ENCODE results near the gene ABLIM2. TPM values are rescaled to one million over a fixed set of nuclear protein-coding genes. Genes with fewer than 3 reads are reported as not detected.

The ABLIM2 gene
- total RNA-seq, 2 experiments from 2014 or later: 0.58 to 0.64 TPM

- Mint-ChIP-seq H3K27me3 (peaks cover 7% of the 10 kb centered on the region), H3K4me3 (no peak overlapping the region), H3K4me1 (peaks cover 3% of the 10 kb centered on the region), H3K9me3 (ENCODE audit: low read depth) (peaks cover 5% of the 10 kb centered on the region), H3K36me3 (ENCODE audit: low read depth) (no peaks in the 10 kb centered on the region), H3K27ac (no peak overlapping the region)
- no peak for DNase-seq
- ChIA-PET CTCF (no interaction called here), POLR2A (no interaction called here)
- intact Hi-C loops (cut with DNase I, micrococcal nuclease): no loop called here
- ATAC-seq: no peak
Measured at GRCh38 chr4:8171266-8171665, 12.7 kb upstream of the ABLIM2 start.

- CTCF ChIA-PET: no interaction called here
- H3K4me1 Mint-ChIP-seq: peaks cover 3% of the 10 kb centered on the region
- DNase-seq (no peak), ATAC-seq (no peak)
- no peak overlapping the region for H3K27ac Mint-ChIP-seq
- peaks cover 5% of the 10 kb centered on the region for H3K9me3 Mint-ChIP-seq (ENCODE audit: low read depth)
- POLR2A ChIA-PET: no interaction called here
- peaks cover 7% of the 10 kb centered on the region for H3K27me3 Mint-ChIP-seq
- H3K4me3 Mint-ChIP-seq: no peak overlapping the region
- H3K36me3 Mint-ChIP-seq (ENCODE audit: low read depth): no peaks in the 10 kb centered on the region
- intact Hi-C loops (cut with DNase I, micrococcal nuclease): no loop called here
Measured at GRCh38 chr4:8170341-8170740, 11.7 kb upstream of the ABLIM2 start.

GRCh38 chr4:8169763-8170162 lies 11.2 kb upstream of the ABLIM2 start:
- no peaks in the 10 kb centered on the region for H3K36me3 Mint-ChIP-seq (ENCODE audit: low read depth)

GRCh38 chr4:8168832-8169598 lies 10.4 kb upstream of the ABLIM2 start:
- H3K4me3 Mint-ChIP-seq: no peak overlapping the region
- peaks cover 7% of the 10 kb centered on the region for H3K27me3 Mint-ChIP-seq
- POLR2A ChIA-PET: no interaction called here
- no peak overlapping the region for H3K27ac Mint-ChIP-seq
- H3K4me1 Mint-ChIP-seq: peaks cover 3% of the 10 kb centered on the region
- ATAC-seq: no peak
- CTCF ChIA-PET: interaction anchor here (1.0 to 2.0 kb wide), 3 partner anchors 8 to 325 kb away, joined by 3 to 5 read pairs (median 4); no protein-coding TSS in a partner anchor
- no peak for DNase-seq
- peaks cover 5% of the 10 kb centered on the region for H3K9me3 Mint-ChIP-seq (ENCODE audit: low read depth)
- H3K36me3 Mint-ChIP-seq (ENCODE audit: low read depth): no peaks in the 10 kb centered on the region
- intact Hi-C loops (cut with DNase I, micrococcal nuclease): no loop called here

More at GRCh38 chr4:8169763-8170162, 11.2 kb upstream of the ABLIM2 start:
- peaks cover 7% of the 10 kb centered on the region for H3K27me3 Mint-ChIP-seq
- ChIA-PET POLR2A (no interaction called here), CTCF (no interaction called here)
- intact Hi-C loops (cut with DNase I, micrococcal nuclease): no loop called here
- H3K4me1 Mint-ChIP-seq: peaks cover 3% of the 10 kb centered on the region
- peaks cover 5% of the 10 kb centered on the region for H3K9me3 Mint-ChIP-seq (ENCODE audit: low read depth)
- DNase-seq (no peak), ATAC-seq (no peak)
- no peak overlapping the region for H3K27ac Mint-ChIP-seq
- no peak overlapping the region for H3K4me3 Mint-ChIP-seq

GRCh38 chr4:8168232-8168631 lies 9.6 kb upstream of the ABLIM2 start:
- POLR2A ChIA-PET: no interaction called here
- Mint-ChIP-seq H3K4me1 (peaks cover 3% of the 10 kb centered on the region), H3K36me3 (ENCODE audit: low read depth) (no peaks in the 10 kb centered on the region), H3K9me3 (ENCODE audit: low read depth) (peaks cover 5% of the 10 kb centered on the region), H3K4me3 (no peak overlapping the region), H3K27ac (no peak overlapping the region), H3K27me3 (peaks cover 7% of the 10 kb centered on the region)
- DNase-seq (no peak), ATAC-seq (no peak)
- intact Hi-C loops (cut with DNase I, micrococcal nuclease): no loop called here
- CTCF ChIA-PET: interaction anchor here (0.7 to 2.0 kb wide), 4 partner anchors 8 to 324 kb away, joined by 3 to 5 read pairs (median 4); no protein-coding TSS in a partner anchor

GRCh38 chr4:8167815-8168214 lies 9.2 kb upstream of the ABLIM2 start:
- CTCF ChIA-PET: interaction anchor here (0.7 to 2.0 kb wide), 4 partner anchors 9 to 323 kb away, joined by 3 to 5 read pairs (median 4); no protein-coding TSS in a partner anchor
- H3K36me3 Mint-ChIP-seq (ENCODE audit: low read depth): no peaks in the 10 kb centered on the region
- peaks cover 7% of the 10 kb centered on the region for H3K27me3 Mint-ChIP-seq
- no peak overlapping the region for H3K27ac Mint-ChIP-seq
- intact Hi-C loops (cut with DNase I, micrococcal nuclease): no loop called here
- peaks cover 5% of the 10 kb centered on the region for H3K9me3 Mint-ChIP-seq (ENCODE audit: low read depth)
- ATAC-seq (no peak), DNase-seq (no peak)
- H3K4me3 Mint-ChIP-seq: no peak overlapping the region
- POLR2A ChIA-PET: no interaction called here
- peaks cover 3% of the 10 kb centered on the region for H3K4me1 Mint-ChIP-seq

GRCh38 chr4:8167291-8167690 lies 8.7 kb upstream of the ABLIM2 start:
- Mint-ChIP-seq H3K4me3 (no peak overlapping the region), H3K36me3 (ENCODE audit: low read depth) (no peaks in the 10 kb centered on the region), H3K4me1 (peaks cover 1% of the 10 kb centered on the region), H3K27me3 (peaks cover 7% of the 10 kb centered on the region), H3K9me3 (ENCODE audit: low read depth) (peaks cover 5% of the 10 kb centered on the region), H3K27ac (no peak overlapping the region)
- no peak for DNase-seq
- intact Hi-C loops (cut with DNase I, micrococcal nuclease): no loop called here
- no peak for ATAC-seq
- POLR2A ChIA-PET: no interaction called here
- CTCF ChIA-PET: interaction anchor here (0.6 to 2.0 kb wide), 2 partner anchors 13 to 26 kb away, joined by 3 to 4 read pairs; no protein-coding TSS in a partner anchor

- no peaks in the 10 kb centered on the region for H3K4me1 Mint-ChIP-seq
- intact Hi-C loops (cut with DNase I, micrococcal nuclease): no loop called here
- no peak for DNase-seq
- no peaks in the 10 kb centered on the region for H3K36me3 Mint-ChIP-seq (ENCODE audit: low read depth)
- H3K27ac Mint-ChIP-seq: no peak overlapping the region
- no peak for ATAC-seq
- POLR2A ChIA-PET: no interaction called here
- CTCF ChIA-PET: no interaction called here
- no peaks in the 10 kb centered on the region for H3K27me3 Mint-ChIP-seq
- peaks cover 5% of the 10 kb centered on the region for H3K9me3 Mint-ChIP-seq (ENCODE audit: low read depth)
- H3K4me3 Mint-ChIP-seq: no peak overlapping the region
Measured at GRCh38 chr4:8165374-8165896, 6.8 kb upstream of the ABLIM2 start.

- H3K4me1 Mint-ChIP-seq: peaks cover 3% of the 10 kb centered on the region
- DNase-seq: no peak
- H3K27ac Mint-ChIP-seq: no peak overlapping the region
- no peak for ATAC-seq
- CTCF ChIA-PET: no interaction called here
- H3K4me3 Mint-ChIP-seq: no peak overlapping the region
- no peaks in the 10 kb centered on the region for H3K27me3 Mint-ChIP-seq
- intact Hi-C loops (cut with DNase I, micrococcal nuclease): no loop called here
- H3K36me3 Mint-ChIP-seq (ENCODE audit: low read depth): no peaks in the 10 kb centered on the region
- H3K9me3 Mint-ChIP-seq (ENCODE audit: low read depth): peaks cover 5% of the 10 kb centered on the region
- POLR2A ChIA-PET: no interaction called here
Measured at GRCh38 chr4:8164687-8165086, 6.1 kb upstream of the ABLIM2 start.

- Mint-ChIP-seq H3K27me3 (no peaks in the 10 kb centered on the region), H3K9me3 (ENCODE audit: low read depth) (peaks cover 5% of the 10 kb centered on the region), H3K27ac (no peak overlapping the region), H3K4me3 (no peak overlapping the region), H3K4me1 (peaks cover 6% of the 10 kb centered on the region), H3K36me3 (ENCODE audit: low read depth) (no peaks in the 10 kb centered on the region)
- DNase-seq (no peak), ATAC-seq (no peak)
- CTCF ChIA-PET: no interaction called here
- intact Hi-C loops (cut with DNase I, micrococcal nuclease): no loop called here
- POLR2A ChIA-PET: no interaction called here
Measured at GRCh38 chr4:8164194-8164565, 5.6 kb upstream of the ABLIM2 start.

- Mint-ChIP-seq H3K27me3 (no peaks in the 10 kb centered on the region), H3K36me3 (ENCODE audit: low read depth) (no peaks in the 10 kb centered on the region), H3K4me3 (no peak overlapping the region), H3K4me1 (peaks cover 9% of the 10 kb centered on the region), H3K27ac (no peak overlapping the region), H3K9me3 (ENCODE audit: low read depth) (peaks cover 5% of the 10 kb centered on the region)
- intact Hi-C loops (cut with DNase I, micrococcal nuclease): no loop called here
- ATAC-seq (no peak), DNase-seq (no peak)
- ChIA-PET CTCF (interaction anchor here (0.7 kb wide), 1 partner anchor 307 kb away, joined by 3 read pairs; no protein-coding TSS in a partner anchor), POLR2A (no interaction called here)
Measured at GRCh38 chr4:8163436-8164193, 5.0 kb upstream of the ABLIM2 start.

- no peak for ATAC-seq
- Mint-ChIP-seq H3K4me3 (no peak overlapping the region), H3K4me1 (peaks cover 9% of the 10 kb centered on the region), H3K36me3 (ENCODE audit: low read depth) (no peaks in the 10 kb centered on the region), H3K9me3 (ENCODE audit: low read depth) (no peaks in the 10 kb centered on the region), H3K27me3 (no peaks in the 10 kb centered on the region), H3K27ac (no peak overlapping the region)
- ChIA-PET POLR2A (no interaction called here), CTCF (interaction anchor here (0.7 kb wide), 1 partner anchor 306 kb away, joined by 3 read pairs; no protein-coding TSS in a partner anchor)
- no peak for DNase-seq
- intact Hi-C loops (cut with DNase I, micrococcal nuclease): no loop called here
Measured at GRCh38 chr4:8163026-8163425, 4.4 kb upstream of the ABLIM2 start.

Data from activated CD4-positive, alpha-beta T cell treated with anti-CD3 and anti-CD28 coated beads for 36 hours (primary cell).